Gastroesophageal sphincter (tissue), 3 donors: ENCODE measurements around the gene VWA2.

Source experiments
- CTCF ChIP-seq, 4 experiments: fragments of 200-600 bp in 2 of 4; fragments of 450-650 bp in 2 of 4; sonication (generic) in 1 of 4; IDR thresholded peaks; one replicate each; pipeline ENCODE4 v1.5.1; 2017 to 2019; ENCODE audit warnings: antibody characterized with exemption in 4 of 4, mild to moderate bottlenecking in 2 of 4, moderate library complexity in 2 of 4
- EP300 ChIP-seq: sonication (generic); formaldehyde crosslinking; IDR thresholded peaks from one replicate; pipeline ENCODE4 v1.6.1; 2017; ENCODE audit warnings: antibody characterized with exemption, mild to moderate bottlenecking
- POLR2A ChIP-seq, 2 donors: fragments of 450-650 bp; IDR thresholded peaks; one replicate each; pipeline ENCODE4 v1.6.1; 2017; ENCODE audit warnings: antibody characterized with exemption in 2 of 2, mild to moderate bottlenecking in 2 of 2, moderate library complexity in 1 of 2
- POLR2AphosphoS5 ChIP-seq: sonication (generic); formaldehyde crosslinking; IDR thresholded peaks from one replicate; pipeline ENCODE4 v1.6.1; 2017; ENCODE audit warnings: antibody characterized with exemption

- TF ChIP-seq CTCF (IDR thresholded peaks at IDR 0.05) (no peak), EP300 (no peak), POLR2A (IDR thresholded peaks at IDR 0.05) (no peak), POLR2AphosphoS5 (no peak)
Observed at GRCh38 chr10:114221235-114221634, 17.8 kb upstream of the VWA2 start.
